Measurements from ENCODE around the gene RNF181. TPM values are rescaled to one million over a fixed set of nuclear protein-coding genes. Genes with fewer than 3 reads are reported as not detected.
"Not testable (repeated sequence)": the region's sequence is repeated elsewhere in the genome, so short reads cannot be mapped to it uniquely, and the experiment has no call there.

RNF181 gene
- total RNA-seq, 1 donor = 145 TPM

DNA sequence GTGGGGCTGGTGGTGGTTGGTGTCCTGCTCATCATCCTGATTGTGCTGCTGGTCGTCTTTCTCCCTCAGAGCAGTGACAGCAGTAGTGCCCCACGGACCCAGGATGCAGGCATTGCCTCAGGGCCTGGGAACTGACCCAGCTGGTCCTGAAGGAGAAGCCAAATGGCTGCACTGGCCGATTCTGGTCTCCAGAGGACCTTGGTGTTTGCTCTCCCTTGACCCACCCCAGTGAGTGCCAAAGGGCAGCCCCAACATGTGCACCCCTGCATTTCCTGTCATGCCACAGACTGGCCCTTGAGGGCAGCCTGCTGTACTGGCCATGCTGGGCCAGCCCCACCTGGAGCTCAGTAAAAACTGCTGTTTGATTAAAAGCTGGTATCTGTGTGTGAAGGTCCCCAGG lies 2.5 kb upstream of the RNF181 start:
- DNase-seq (ENCODE audit: low read depth in 2 of 3, low spot score in 2 of 3) = no peak

DNA sequence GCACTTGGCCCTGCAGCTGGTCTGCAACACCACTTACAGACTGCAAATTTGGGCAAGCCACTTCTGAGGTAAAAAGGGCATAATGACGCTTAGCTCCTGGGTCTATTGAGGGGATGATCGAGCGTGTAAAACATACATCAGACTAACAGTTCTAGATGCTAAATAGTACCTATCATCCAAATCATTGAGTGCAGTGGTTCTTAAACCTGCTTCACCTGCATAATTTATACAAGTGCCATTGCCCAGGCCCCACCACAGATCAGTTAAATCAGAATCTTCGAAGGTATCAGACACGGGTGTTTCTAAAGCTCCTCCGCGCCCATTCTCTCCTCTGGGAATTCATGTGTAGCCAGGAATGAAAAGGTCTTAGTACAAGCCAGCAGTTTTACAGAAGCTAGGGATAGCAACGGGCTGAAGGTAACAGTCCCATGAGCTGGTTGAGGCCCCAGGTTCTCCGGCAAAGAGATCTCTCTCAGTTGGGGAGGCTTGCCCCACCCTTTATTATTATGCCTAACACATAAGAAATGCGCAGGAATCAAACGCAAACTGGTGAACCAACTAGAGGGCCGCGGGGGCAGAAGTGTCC lies 737 bp upstream of the RNF181 start:
- DNase-seq (ENCODE audit: low read depth in 2 of 3, low spot score in 2 of 3) = no peak

DNA sequence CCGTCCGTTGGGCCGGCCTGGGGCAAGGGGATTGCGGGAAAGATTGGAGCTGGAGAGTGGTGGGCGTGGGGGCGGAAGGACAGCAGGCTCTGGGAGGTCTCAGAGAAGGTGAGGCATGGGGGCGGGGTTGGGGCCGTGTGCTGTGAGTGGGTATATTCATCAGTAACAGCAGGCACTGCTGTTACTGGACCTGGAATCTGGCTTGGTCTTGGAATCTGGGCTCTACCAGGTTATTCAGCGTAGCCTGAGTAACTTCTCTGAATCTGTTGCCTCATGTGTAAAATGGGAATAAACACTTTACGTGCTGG lies 435 bp downstream of the RNF181 start:
- DNase-seq (ENCODE audit: low read depth in 2 of 3, low spot score in 2 of 3) = no peak

DNA sequence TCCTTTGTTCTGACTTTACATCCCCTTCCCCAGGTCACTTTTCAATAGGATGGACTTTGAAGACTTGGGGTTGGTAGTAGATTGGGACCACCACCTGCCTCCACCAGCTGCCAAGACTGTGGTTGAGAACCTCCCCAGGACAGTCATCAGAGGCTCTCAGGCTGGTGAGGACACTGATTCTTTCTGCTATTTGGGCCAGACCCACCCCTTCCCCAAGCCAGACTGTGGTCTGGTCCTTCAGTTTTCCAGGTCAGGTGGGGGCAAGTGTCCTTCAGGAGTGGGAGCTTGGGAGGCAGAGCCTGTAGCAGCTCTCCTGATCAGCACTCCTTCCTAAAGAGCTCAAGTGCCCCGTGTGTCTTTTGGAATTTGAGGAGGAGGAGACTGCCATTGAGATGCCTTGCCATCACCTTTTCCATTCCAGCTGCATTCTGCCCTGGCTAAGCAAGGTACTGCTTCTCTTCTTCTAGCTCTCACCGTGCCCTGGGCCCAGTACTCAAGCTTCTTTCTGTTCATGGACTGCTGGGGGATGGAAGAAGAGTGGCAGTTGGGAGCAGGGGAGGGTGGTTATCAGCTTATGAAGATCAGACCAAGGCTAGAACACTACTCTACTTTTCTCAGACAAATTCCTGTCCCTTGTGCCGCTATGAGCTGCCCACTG lies 1.1 kb downstream of the RNF181 start:
- DNase-seq (ENCODE audit: low read depth in 2 of 3, low spot score in 2 of 3) = no peak

DNA sequence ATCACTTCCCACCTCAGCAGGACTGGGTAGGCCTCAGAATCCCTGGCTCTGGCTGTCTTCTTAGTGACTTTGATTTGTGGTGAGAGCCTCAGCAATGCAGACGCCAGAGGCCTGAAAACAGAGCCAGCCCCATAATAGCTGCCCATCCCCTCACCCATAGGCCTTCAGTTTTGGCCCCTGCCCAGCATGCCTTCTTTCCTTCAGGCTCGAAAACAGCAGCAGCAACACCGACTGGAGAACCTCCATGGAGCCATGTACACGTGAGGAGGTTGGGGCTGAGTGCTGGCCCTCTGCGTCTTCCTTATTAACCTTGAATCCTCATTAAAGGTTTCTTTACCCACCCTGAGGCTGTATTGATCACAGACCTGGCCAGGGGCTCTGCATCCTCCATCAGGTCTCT lies 1.7 kb downstream of the RNF181 start:
- DNase-seq (ENCODE audit: low read depth in 2 of 3, low spot score in 2 of 3) = no peak

DNA sequence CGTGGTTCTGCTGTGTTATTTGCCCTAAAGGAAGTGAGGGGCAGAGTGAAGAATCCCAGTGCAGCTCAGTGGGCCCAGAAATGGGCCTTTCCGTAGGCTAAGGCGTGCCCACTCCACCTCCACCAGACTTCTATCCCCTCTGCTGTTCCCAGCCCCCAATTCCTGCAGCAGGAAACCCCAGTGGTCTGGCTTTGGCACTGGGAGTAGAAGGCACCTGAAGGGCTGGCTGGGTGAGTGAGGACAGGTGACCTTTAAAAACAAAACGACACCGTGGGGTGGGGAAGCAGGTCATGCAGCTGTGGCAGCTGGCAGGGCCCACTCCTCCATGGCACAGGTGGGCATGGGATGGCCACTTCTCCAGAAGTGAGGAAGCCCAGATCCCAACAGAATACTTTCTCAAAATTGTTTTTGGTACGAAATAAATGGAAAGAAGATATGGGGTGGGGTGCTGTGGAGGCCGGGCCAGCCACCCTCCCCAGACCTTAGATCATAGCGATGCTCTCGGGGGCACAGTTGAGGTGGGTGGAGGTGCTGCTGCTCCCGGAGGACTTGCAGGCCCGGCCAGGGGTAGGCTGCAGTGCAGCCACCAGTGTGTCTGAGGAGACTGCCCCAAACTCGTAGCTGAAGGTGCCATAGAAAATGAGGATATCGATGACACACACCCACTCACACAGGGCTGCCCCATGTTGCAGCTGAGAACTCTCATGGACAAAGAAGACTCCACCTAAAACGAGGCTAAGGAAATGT lies 3.2 kb downstream of the RNF181 start:
- no peak for DNase-seq (ENCODE audit: low read depth in 2 of 3, low spot score in 2 of 3)

DNA sequence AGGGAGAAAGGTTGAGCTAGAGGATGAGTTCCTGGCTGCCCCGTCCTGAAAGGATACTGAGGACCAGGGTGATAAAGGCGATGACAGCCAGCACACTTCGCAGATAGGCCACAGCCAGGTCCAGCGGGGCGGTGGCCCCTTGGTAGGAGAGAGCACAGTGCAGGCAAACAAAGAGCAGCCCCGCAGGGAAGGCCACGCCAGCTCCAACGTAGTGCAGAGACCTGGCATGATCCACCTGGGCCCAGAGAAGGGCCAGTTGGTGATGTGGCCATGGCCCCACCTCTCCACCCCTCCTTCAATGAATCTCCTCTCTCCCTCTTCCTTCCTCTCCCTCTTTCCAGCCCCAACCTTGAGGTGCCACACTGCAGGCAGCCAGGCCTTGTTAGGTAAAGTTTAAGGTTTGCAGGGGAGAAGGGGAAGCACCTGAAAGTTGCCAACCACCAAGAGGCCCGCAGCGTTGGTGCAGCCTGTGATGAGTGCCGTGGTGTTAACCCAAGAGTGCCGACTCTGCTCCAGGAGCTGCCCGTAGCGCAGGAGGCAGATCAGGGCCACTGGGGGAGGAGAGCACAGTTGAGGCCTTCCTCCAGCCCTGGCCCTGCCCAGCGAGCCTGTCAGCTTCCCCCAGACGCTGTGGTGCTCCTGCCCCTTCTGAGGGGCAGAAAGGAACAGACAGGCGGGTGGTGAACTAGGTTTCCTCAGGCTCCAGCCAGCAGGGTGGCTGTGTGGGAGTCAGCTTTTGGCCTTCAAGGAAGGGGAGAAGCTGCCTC lies 4.1 kb downstream of the RNF181 start:
- no peak for DNase-seq (ENCODE audit: low read depth in 2 of 3, low spot score in 2 of 3)

DNA sequence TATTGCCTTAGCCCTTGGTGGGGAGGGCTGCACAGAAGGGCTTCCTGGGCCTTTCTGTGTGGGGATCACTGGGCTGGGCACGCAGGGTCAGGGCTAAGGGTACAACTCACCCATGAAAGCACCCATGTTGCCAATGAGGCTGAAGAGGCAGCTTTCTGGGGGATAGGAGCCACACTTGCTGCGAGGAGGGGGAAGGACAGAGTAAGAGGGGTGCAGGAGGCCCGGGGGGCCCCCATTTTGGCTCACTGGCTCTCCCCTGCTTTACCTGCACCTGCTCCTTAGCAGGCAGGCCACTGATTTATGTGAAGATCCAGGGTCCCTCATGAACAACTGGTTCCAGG lies 4.7 kb downstream of the RNF181 start:
- no peak for DNase-seq (ENCODE audit: low read depth in 2 of 3, low spot score in 2 of 3)

DNA sequence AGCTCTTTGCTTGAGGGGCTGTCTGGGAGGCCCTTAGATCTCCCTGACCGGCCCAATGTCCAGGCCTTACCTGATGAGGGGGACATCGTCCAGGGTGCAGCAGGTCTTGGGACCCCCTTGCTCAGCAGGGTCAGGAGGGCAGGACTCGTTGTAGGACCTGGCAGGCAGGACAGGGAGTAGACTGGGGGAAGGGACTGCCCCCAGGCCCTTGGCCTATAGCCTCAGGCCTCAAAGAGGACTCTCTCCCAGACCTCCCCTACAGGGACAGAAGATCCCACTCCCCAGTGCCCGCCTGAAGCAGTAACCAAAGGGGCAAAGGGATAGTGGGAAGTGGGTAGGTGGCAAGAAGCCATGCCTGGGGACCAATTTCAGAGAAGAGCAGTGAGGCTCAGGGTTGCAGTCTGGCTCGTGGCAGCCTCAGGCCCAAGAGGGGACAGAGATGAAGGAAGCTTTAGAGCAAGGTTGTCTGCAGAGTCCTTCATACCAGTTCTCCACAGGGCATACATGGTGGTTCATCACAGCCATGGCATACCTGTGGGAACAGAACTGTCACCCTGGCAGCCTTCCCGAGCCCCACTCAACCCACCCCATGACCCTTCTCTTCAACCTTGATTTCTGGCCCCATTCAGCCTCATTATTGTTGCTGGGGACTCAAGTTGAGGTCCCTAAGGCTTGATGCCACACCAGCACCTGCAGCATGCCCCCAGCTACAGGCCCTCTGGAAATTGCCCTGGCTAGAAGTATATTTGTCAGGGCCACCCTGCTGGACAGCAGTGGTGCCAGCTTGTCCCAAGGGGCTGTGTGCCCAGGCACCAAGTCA lies 5.6 kb downstream of the RNF181 start:
- DNase-seq (ENCODE audit: low read depth in 2 of 3, low spot score in 2 of 3) = no peak

DNA sequence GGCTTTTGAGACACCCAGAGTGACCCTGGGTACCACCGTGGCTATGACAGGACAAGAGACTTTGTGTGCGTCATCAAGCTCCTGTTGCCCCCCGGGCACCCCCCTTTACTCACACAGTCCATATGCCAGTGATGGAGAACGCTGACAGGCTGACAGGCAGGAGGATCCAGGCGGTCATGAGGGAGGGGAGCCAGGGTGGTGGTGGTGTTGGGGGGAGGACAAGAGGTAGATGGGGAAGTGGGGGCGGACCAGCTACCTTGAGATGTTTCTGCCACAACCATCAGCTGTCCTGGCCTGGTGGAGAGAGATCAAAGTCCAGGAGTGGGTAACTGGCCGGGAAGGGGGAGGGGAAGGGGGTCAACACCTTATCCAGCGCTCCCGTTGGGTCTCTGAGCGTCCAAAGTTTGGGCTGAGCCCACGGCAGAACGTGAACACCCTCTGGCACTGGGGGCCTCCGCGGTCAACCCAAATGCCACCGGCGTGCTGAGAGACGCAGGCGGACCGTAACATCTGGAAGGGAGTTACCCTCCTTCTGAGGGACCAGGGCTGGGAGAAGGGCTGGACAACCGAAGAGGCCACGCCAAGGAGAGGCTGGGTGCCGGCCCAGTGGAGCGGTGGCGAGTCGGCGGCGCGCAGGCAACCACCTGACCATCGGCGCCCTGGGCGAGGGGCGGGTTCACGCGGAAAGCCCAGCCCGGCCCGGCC lies 6.4 kb downstream of the RNF181 start:
- DNase-seq (ENCODE audit: low read depth in 2 of 3, low spot score in 2 of 3) = no peak

DNA sequence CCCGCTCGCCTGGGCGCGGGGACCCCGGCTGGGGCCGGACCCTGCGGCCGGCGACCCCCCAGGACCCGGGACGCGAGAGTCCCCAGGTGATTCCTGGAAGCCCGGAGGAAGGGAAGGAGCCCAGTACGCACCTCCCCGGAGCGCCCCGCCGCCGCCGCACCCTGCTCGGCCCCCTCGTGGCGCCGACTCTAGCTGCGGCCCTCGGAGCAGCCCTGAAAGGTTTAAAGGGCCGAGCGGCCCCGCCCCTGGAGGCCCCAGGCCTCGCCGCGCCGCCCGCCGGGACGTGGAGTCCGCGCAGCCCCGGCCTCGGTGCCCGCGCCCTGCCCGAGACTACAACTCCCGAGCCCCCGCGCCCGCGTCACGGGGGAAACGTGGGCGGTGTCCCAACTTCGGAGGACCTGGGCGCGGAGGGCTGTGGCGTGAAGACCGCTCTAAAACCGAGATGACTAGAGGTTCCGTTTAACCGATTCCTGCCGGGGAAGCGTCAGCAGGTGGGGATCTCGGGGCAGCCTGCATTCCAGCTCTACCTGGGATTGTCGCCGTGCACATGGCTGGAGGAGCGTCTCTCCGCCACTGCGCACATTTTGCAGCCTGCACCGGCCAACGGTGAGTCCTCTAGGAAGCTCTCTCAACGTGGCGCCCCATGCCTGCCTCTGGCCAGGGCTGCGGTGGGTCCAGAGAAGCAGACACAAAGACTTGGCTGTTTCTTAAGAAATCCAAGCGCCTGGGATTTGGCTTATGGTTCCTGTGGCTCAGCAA lies 7.1 kb downstream of the RNF181 start, which contains the start of gene TMEM150A:
Gene TMEM150A, minus strand, starts transcription at position 223 of the 759 bp plus-strand sequence. CDS start 750 bp downstream, outside the sequence.
- peak in 2 of 3 donors; percentile 88 to 93 for DNase-seq (ENCODE audit: low read depth in 2 of 3, low spot score in 2 of 3)

DNA sequence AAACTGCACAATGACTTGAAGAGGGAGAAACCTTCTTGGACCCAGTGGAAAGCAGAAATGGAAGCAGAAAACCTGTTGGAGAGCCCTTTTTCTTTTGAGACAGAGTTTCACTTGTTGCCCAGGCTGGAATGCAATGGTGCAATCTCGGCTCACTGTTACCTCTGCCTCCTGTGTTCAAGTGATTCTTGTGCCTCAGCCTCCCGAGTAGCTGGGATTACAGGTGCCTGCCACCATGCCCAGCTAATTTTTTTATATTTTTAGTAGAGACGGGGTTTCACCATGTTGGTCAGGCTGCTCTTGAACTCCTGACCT lies 8.5 kb downstream of the RNF181 start:
- DNase-seq (ENCODE audit: low read depth in 2 of 3, low spot score in 2 of 3) = not testable (repeated sequence)

DNA sequence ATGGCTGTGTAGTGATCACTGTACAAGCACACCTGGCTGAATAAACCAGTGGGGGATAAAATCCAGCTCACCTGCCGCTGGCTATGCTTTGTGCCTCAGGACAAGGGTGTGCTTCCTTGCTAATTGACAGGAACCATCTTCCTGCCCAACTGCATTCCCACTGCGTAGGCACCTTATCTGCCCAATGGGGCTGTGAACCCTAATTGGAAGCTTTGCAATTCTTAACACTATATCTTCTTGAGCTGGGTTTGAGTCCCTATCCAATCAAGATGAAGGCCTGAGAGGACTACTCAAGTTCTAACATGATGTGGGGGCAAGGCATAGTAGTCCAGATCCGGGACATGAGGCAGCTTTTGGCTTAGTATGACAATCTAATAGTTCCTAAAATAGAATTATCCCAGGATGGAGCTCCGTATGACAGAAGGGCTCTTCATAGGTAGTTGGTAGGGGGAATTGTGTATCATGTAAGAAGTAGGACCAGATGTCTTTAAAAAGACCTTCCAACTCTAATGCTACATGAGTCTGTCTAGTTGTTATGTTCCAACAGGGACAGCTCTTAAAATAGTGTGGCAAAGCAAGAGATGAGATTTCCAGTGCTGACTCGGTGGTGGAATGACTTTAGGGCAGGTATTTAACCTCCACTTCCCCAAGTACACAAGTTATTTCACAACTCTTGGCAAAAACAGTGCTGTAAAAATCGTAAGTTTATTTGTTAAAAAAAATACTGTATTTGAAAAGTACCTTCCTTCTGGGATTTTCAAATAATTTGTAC lies 9.2 kb downstream of the RNF181 start:
- DNase-seq (ENCODE audit: low read depth in 2 of 3, low spot score in 2 of 3) = no peak

DNA sequence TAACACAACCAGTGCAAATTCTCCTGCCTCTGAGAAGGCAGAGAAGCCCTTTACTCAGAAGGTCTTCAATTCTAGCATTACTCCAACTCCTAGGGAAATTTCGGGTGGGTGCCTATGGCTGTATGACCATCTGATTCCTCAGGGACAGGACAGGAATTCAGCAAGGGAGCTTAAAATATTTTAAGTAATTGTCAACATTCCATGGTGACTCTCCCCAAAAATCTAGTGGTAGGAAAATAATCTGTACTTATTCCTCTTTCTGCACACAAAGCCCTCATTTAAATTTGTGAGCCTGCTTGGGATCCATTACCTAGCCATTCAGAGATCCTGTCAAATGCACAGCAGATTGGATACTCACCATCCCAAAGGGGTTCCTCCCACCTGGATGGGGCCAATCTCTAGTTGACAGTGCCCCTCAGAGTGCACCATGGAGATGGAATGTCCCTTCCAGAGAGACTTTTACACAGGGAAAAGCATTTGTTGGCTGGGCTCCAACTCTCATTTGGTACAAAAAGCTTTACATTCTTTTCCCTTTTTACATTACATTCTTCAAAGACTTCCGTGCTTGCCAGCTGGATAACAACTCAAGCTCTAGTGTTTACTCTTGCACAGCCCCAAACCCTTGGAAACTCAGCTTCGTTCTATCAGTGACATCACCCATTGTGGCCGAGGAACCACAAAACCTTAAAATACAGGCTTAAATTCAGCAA lies 10.0 kb downstream of the RNF181 start:
- DNase-seq (ENCODE audit: low read depth in 2 of 3, low spot score in 2 of 3) = no peak

DNA sequence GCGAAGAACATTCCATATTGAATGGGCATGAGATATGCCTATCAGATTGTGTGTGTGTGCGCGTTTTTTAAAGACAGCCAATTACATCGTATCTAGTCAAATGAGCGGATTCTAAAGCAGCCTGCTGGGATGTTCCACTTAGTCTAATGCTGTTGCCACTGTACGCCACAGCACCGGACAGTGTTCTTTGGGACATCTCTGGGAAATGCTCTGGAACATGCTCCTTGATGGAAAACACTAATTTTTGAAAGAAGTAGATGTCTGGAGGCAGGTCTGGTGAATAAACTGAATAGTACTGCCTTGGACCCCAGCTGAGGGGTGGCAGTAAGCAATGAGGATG lies 10.5 kb downstream of the RNF181 start:
- no peak for DNase-seq (ENCODE audit: low read depth in 2 of 3, low spot score in 2 of 3)

DNA sequence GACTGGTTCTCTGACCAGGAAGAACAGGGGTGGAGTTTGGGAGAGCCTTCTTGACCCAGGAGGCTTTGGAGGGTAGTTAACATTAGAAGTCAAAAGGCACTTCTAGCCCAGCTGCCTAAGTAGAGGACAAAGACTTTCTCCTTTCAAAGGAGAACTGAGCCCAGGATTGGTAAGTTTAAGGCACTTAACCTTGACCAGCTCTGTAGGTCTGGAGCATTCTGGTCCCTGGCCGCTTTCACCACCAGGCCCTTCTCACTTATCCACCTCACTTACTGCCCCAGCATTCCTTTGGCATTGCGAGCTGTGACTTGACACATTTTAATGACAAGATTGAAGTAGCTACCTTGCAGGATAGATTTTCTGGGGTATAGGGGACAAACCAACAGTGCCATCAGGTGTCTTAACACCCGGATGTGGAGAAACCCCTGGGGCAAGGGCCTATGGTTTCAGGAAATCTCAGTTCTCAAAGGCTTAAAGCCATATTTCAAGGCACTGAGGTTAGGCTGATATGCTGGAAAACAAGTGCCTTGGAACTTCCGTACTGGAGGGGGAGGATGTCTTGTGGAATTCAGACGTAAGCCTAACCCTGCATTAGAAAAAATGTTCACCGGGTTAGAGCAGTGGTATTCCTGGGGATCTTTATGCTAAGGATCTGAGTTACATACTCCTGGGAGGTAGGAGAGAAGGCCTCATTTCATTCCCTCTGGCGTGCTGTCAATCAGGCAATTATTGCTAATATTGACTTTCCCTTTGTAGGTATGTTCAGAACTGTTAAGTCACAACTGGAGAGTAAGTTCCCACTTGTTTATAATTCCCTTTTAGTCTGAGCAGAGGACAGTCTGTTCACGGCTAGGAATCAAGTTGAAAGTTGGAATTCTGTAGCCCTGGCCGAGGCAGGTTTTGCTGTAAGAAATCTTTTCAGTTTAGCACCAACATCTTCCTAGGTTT lies 12.0 kb downstream of the RNF181 start:
- DNase-seq (ENCODE audit: low read depth in 2 of 3, low spot score in 2 of 3) = no peak

DNA sequence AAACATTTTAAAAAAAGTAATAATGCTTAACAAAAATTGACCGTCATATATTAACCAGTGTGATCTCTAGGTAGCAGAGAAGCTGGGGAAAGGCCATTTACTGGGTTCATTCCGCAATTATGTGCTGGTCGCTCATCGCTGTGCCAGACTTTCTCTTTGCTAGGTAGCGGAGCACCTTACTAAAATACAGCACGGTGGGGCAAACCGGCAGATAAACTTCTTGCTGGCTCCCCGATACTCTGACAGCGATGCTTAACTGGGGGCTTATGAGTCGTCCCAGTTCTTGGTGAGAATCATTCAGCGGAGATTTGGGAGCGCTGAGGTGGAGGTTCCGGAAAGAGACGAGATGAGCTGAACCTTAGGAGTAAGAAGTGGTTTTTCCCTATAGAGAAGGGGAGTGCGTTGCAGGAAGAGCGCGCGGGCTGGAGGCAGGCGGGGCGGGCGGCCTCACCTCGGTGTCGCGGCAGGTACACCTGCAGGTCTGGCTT lies 15.7 kb downstream of the RNF181 start:
- DNase-seq (ENCODE audit: low read depth in 2 of 3, low spot score in 2 of 3) = no peak

Measured in hematopoietic multipotent progenitor cell (in vitro differentiated cells).